Prostate gland (tissue), 2 donors: ENCODE data around the gene MAP7D2.

Experiments used
- POLR2AphosphoS5 ChIP-seq: sonication (generic); formaldehyde crosslinking; IDR thresholded peaks from one replicate; pipeline ENCODE4 v1.6.1; 2017; ENCODE audit warnings: antibody characterized with exemption
- TF ChIP-seq, protein P1 (sequence below), 4 experiments: fragments of 200-600 bp in 2 of 4; fragments of 450-650 bp in 2 of 4; sonication (generic) in 2 of 4; IDR thresholded peaks; 1 replicate in 3 of 4; 2 replicates in 1 of 4; pipeline ENCODE4 v1.5.1; 2016 to 2019; ENCODE audit warnings: antibody characterized with exemption in 4 of 4, mild to moderate bottlenecking in 2 of 4, moderate library complexity in 2 of 4

GRCh38 chrX:20016616-20016945 lies 100.1 kb downstream of the MAP7D2 start:
- TF ChIP-seq, protein P1, sequence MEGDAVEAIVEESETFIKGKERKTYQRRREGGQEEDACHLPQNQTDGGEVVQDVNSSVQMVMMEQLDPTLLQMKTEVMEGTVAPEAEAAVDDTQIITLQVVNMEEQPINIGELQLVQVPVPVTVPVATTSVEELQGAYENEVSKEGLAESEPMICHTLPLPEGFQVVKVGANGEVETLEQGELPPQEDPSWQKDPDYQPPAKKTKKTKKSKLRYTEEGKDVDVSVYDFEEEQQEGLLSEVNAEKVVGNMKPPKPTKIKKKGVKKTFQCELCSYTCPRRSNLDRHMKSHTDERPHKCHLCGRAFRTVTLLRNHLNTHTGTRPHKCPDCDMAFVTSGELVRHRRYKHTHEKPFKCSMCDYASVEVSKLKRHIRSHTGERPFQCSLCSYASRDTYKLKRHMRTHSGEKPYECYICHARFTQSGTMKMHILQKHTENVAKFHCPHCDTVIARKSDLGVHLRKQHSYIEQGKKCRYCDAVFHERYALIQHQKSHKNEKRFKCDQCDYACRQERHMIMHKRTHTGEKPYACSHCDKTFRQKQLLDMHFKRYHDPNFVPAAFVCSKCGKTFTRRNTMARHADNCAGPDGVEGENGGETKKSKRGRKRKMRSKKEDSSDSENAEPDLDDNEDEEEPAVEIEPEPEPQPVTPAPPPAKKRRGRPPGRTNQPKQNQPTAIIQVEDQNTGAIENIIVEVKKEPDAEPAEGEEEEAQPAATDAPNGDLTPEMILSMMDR (IDR thresholded peaks at IDR 0.05) = no peak
- no peak for TF ChIP-seq POLR2AphosphoS5
